ENCODE data around the gene FHOD1.

Gene FHOD1

GRCh38 chr16:67188798-67189197 lies 58.5 kb downstream of the FHOD1 start:
- DNase-seq = no peak

DNA sequence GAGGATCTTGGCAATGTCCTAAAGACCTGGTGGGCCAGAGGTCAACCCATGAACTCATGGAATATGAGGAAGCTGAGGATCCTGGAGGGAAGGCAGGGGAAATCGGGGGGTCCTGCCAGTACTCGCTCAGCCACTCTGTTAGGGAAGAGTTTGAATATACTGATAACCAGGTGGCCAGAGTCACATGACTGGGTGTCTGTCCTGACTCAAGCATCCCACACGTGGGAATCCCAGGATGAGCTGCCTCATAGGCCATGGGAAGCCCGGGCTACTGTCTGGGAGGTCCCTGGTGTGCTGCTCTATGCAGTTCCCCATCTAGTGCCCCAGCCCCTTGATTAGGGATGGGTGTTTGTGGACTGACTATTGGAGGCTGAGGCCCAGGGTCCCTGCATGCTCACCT lies 59.0 kb downstream of the FHOD1 start:
- no peak for DNase-seq

GRCh38 chr16:67187175-67187890 lies 59.9 kb downstream of the FHOD1 start:
- DNase-seq = no peak

DNA sequence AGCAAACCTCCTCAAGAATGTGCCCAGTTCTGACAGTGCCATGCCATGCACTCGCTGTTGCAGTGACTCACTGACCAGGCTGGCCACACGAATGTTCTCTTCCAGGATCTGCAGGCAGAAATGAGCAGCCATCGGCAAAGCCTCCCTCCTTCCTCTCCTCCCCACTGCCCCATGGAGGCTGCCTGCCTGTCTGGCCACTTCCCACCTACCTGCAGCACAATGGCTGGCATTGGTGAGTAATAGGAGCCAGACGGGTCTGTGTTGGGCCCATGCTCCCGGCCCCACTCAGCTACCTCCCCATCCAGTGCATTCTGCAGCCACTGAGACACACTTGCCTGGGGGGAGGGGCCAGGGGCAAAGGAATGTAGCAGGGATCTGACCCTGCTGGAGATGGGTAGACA lies 60.7 kb downstream of the FHOD1 start:
- DNase-seq = no peak

- DNase-seq = no peak
These were observed 61.6 kb downstream of the FHOD1 start for GRCh38 chr16:67185651-67186134.

DNA sequence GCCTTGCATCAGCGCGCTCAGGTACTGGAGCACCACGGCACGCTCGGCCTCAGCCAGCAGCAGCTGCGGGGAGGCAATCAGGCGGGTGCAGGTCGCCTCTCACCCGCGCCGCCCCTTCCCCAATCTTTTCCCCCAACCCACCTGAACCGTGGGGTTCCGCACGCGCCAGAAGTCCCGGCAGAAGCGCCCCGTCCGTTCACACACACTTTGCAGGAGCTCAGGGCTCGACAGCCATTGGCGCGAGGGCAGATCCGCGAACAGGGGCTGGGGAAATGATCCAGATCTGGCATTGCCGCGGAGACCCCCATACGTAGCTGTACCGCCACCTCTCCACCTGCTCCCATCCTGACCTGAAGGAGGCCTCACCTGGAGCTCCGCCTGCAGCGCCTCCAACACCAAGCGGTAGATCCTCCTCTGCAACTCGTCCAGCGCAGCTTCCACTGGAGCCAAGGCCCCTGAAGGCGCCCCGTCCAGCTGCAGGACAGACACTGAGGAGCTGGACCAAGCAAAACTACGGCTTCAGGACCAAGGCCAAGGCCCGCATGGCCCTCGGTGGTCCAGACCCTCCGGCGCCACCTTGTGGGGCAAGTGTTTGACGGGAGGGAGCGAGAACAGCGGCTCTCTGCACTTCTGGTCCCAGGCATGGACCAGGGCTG lies 62.2 kb downstream of the FHOD1 start:
- peak; percentile 84 for DNase-seq

GRCh38 chr16:67184453-67184994 lies 62.8 kb downstream of the FHOD1 start:
- DNase-seq = no peak

DNA sequence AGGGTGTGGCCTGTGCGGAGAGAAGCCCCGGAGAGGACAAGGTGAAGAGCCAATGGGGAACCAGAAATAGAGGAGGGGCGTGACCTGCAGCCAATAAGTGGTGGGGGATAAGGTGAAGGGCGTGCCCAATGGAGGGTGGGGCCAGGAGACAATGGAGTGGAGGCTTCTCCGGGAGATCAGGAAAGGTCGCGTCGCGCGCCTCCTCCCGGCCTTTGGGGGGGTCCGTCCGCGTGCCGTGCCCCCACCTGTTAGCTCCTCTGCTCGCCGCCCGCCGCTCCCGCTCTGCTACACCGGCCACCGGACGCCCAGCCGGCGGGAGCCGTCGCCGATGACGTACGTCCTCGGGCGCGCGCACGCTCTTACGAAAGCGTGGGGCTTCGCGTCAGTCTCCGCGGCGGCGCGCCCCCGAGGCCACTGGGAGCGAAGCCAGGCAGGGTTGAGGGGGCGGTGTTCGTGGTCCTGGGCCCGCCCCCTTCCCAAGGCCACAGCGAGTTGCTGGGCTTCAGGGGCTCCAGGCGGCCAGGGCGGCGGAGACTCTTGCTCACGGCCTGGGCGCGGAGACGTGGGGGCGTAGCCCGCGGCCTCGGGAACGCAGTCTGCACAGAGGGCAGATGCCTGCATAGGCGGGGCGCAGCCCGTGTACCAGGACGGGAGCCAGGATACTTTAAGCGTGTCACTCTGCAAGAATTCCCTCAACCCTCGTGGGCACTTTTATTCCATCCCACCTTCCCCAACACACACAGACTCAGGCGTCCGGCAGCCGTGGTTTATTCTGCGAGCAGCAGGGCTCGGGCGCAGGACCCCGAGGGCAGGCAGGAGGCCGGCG lies 63.4 kb downstream of the FHOD1 start, which contains the start of gene MATCAP1:
MATCAP1 (minus strand) TSS at position 337 of the 826 bp plus-strand sequence. CDS start 3,353 bp downstream, outside the sequence.
- DNase-seq = peak; percentile 97

DNA sequence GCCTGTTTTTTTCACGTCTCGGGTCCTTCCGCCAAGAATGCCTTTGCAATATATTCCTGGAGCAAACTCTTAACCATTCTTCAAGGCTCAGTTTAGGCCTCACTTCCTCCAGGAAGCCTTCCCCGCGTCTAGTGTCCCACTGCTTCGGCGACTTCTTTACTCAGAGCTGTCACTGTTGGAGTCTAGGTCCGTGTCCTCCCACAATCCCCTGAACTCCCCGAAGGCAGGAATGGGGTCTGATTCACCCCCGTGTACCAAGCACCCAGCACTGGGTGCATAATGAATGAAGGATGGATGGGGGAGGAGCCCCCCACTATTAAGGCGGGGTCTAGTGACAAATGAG lies 64.0 kb downstream of the FHOD1 start:
- no peak for DNase-seq

GRCh38 chr16:67182288-67182687 lies 65.0 kb downstream of the FHOD1 start:
- DNase-seq = no peak

DNA sequence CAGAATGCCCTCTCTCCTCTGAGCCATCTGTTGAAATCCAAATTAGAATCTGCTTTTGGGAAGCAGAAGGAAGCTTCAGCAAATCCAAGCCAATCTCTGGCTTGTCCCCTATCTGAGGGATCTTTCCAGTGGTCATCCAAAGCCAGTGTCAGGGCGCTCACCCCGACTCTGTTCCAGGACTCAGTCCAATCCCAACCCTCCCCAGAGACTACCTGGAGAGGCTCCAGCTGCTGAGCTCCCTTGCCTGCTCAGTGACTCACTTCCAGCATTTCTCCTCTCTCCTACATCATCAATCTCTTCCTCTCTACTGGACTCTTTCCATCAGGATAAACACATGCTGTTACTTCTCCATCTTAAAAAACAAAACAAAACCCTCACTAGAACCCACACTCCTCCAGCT lies 65.9 kb downstream of the FHOD1 start:
- DNase-seq = no peak

DNA sequence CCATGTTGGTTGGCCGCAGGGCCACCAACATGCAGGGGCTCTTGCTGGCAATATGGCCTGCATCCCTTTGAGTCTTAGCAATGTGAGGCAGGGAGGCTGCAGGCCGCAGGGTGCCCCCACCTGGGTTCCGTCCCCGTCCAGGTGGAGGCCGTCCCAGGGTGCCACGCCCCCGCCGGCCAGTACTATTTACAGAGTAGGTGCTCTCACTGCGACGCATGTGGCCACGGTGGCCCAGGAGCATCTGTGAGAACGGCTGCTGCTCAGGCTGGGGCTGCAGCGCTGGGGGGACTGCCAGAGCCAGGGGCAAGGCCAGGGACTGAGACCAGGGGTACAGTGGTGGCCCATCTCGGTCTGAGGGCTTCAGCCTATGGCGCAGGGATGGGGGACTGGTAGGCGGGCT lies 67.1 kb downstream of the FHOD1 start:
- no peak for DNase-seq

GRCh38 chr16:67179421-67180080 lies 67.7 kb downstream of the FHOD1 start:
- DNase-seq = no peak

Measured in CD4-positive, alpha-beta T cell treated with Interleukin-1 beta for 1 hour (primary cell).